ENCODE results near the gene DHX15. TPM values are rescaled to one million over a fixed set of nuclear protein-coding genes. Genes with fewer than 3 reads are reported as not detected.

DHX15 gene
- polyA plus RNA-seq, 1 donor, result 142 TPM

GRCh38 chr4:24589448-24589847 is 5.1 kb upstream of the DHX15 start:
- Histone ChIP-seq H3K36me3 (ENCODE audit: control insufficient read depth, insufficient read depth, low read length) (no peaks in the 10 kb centered on the region), H3K27ac (ENCODE audit: low read length) (no peak overlapping the region), H3K4me3 (ENCODE audit: low read length) (no peak overlapping the region), H3K9me3 (ENCODE audit: control insufficient read depth, low read depth, low read length) (no peaks in the 10 kb centered on the region), H3K27me3 (ENCODE audit: control insufficient read depth, insufficient read depth, low read length) (no peaks in the 10 kb centered on the region), H3K4me1 (ENCODE audit: control insufficient read depth, insufficient read depth, low read length) (no peaks in the 10 kb centered on the region)
- DNase-seq, result no peak
- WGBS (ENCODE audit: insufficient coverage, low lambda C conversion rate), result no CpG with 5 or more reads among the region's 2 CpGs

- H3K9me3 ChIP-seq (ENCODE audit: control insufficient read depth, low read depth, low read length), result no peaks in the 10 kb centered on the region
- no peak overlapping the region for H3K27ac ChIP-seq (ENCODE audit: low read length)
- 33% methylated on average over 1 of the region's 7 CpGs for WGBS (ENCODE audit: insufficient coverage, low lambda C conversion rate)
- H3K4me1 ChIP-seq (ENCODE audit: control insufficient read depth, insufficient read depth, low read length), result no peaks in the 10 kb centered on the region
- H3K4me3 ChIP-seq (ENCODE audit: low read length), result no peak overlapping the region
- H3K36me3 ChIP-seq (ENCODE audit: control insufficient read depth, insufficient read depth, low read length), result no peaks in the 10 kb centered on the region
- no peak for DNase-seq
- no peaks in the 10 kb centered on the region for H3K27me3 ChIP-seq (ENCODE audit: control insufficient read depth, insufficient read depth, low read length)
Observed at GRCh38 chr4:24588216-24588954, 4.0 kb upstream of the DHX15 start.

- Histone ChIP-seq H3K4me3 (ENCODE audit: low read length) (peak overlapping the region; percentile 93), H3K9me3 (ENCODE audit: control insufficient read depth, low read depth, low read length) (no peaks in the 10 kb centered on the region), H3K36me3 (ENCODE audit: control insufficient read depth, insufficient read depth, low read length) (peaks cover 6% of the 10 kb centered on the region), H3K27ac (ENCODE audit: low read length) (peak overlapping the region; percentile 97), H3K4me1 (ENCODE audit: control insufficient read depth, insufficient read depth, low read length) (peaks cover 2% of the 10 kb centered on the region), H3K27me3 (ENCODE audit: control insufficient read depth, insufficient read depth, low read length) (no peaks in the 10 kb centered on the region)
- no CpG with 5 or more reads among the region's 51 CpGs for WGBS (ENCODE audit: insufficient coverage, low lambda C conversion rate)
- DNase-seq, result peak; percentile 41 to 73
Observed at GRCh38 chr4:24583451-24584210, 723 bp downstream of the DHX15 start.

- H3K4me1 ChIP-seq (ENCODE audit: control insufficient read depth, insufficient read depth, low read length), result peaks cover 2% of the 10 kb centered on the region
- H3K36me3 ChIP-seq (ENCODE audit: control insufficient read depth, insufficient read depth, low read length), result peaks cover 9% of the 10 kb centered on the region
- no peak overlapping the region for H3K27ac ChIP-seq (ENCODE audit: low read length)
- no peak for DNase-seq
- peak overlapping the region; percentile 93 for H3K4me3 ChIP-seq (ENCODE audit: low read length)
- WGBS (ENCODE audit: insufficient coverage, low lambda C conversion rate), result no CpG with 5 or more reads among the region's 5 CpGs
- H3K27me3 ChIP-seq (ENCODE audit: control insufficient read depth, insufficient read depth, low read length), result no peaks in the 10 kb centered on the region
- no peaks in the 10 kb centered on the region for H3K9me3 ChIP-seq (ENCODE audit: control insufficient read depth, low read depth, low read length)
Observed at GRCh38 chr4:24582235-24582832, 2.0 kb downstream of the DHX15 start.

GRCh38 chr4:24578364-24578763 is 6.0 kb downstream of the DHX15 start:
- H3K27ac ChIP-seq (ENCODE audit: low read length), result no peak overlapping the region
- H3K4me1 ChIP-seq (ENCODE audit: control insufficient read depth, insufficient read depth, low read length), result peaks cover 7% of the 10 kb centered on the region
- no peaks in the 10 kb centered on the region for H3K9me3 ChIP-seq (ENCODE audit: control insufficient read depth, low read depth, low read length)
- no CpG with 5 or more reads among the region's 4 CpGs for WGBS (ENCODE audit: insufficient coverage, low lambda C conversion rate)
- peaks cover 32% of the 10 kb centered on the region for H3K36me3 ChIP-seq (ENCODE audit: control insufficient read depth, insufficient read depth, low read length)
- no peaks in the 10 kb centered on the region for H3K27me3 ChIP-seq (ENCODE audit: control insufficient read depth, insufficient read depth, low read length)
- no peak for DNase-seq
- no peak overlapping the region for H3K4me3 ChIP-seq (ENCODE audit: low read length)

GRCh38 chr4:24576276-24576675 is 8.1 kb downstream of the DHX15 start:
- Histone ChIP-seq H3K4me3 (ENCODE audit: low read length) (no peak overlapping the region), H3K27me3 (ENCODE audit: control insufficient read depth, insufficient read depth, low read length) (no peaks in the 10 kb centered on the region), H3K4me1 (ENCODE audit: control insufficient read depth, insufficient read depth, low read length) (peaks cover 8% of the 10 kb centered on the region), H3K36me3 (ENCODE audit: control insufficient read depth, insufficient read depth, low read length) (peaks cover 39% of the 10 kb centered on the region), H3K9me3 (ENCODE audit: control insufficient read depth, low read depth, low read length) (no peaks in the 10 kb centered on the region), H3K27ac (ENCODE audit: low read length) (no peak overlapping the region)
- 98% methylated on average over 9 of the region's 17 CpGs for WGBS (ENCODE audit: insufficient coverage, low lambda C conversion rate)
- DNase-seq, result no peak

GRCh38 chr4:24574236-24574635 is 10.1 kb downstream of the DHX15 start:
- Histone ChIP-seq H3K36me3 (ENCODE audit: control insufficient read depth, insufficient read depth, low read length) (peaks cover 42% of the 10 kb centered on the region), H3K9me3 (ENCODE audit: control insufficient read depth, low read depth, low read length) (no peaks in the 10 kb centered on the region), H3K4me1 (ENCODE audit: control insufficient read depth, insufficient read depth, low read length) (peaks cover 8% of the 10 kb centered on the region), H3K4me3 (ENCODE audit: low read length) (no peak overlapping the region), H3K27ac (ENCODE audit: low read length) (no peak overlapping the region), H3K27me3 (ENCODE audit: control insufficient read depth, insufficient read depth, low read length) (no peaks in the 10 kb centered on the region)
- peak in 1 of 2 donors; percentile 51 for DNase-seq

- WGBS (ENCODE audit: insufficient coverage, low lambda C conversion rate), result no CpG with 5 or more reads among the region's 2 CpGs
- H3K27me3 ChIP-seq (ENCODE audit: control insufficient read depth, insufficient read depth, low read length), result no peaks in the 10 kb centered on the region
- H3K27ac ChIP-seq (ENCODE audit: low read length), result no peak overlapping the region
- H3K4me1 ChIP-seq (ENCODE audit: control insufficient read depth, insufficient read depth, low read length), result peaks cover 6% of the 10 kb centered on the region
- no peak for DNase-seq
- H3K4me3 ChIP-seq (ENCODE audit: low read length), result no peak overlapping the region
- peaks cover 40% of the 10 kb centered on the region for H3K36me3 ChIP-seq (ENCODE audit: control insufficient read depth, insufficient read depth, low read length)
- no peaks in the 10 kb centered on the region for H3K9me3 ChIP-seq (ENCODE audit: control insufficient read depth, low read depth, low read length)
Observed at GRCh38 chr4:24573582-24573981, 10.8 kb downstream of the DHX15 start.

GRCh38 chr4:24570574-24571236 is 13.6 kb downstream of the DHX15 start:
- H3K9me3 ChIP-seq (ENCODE audit: control insufficient read depth, low read depth, low read length), result no peaks in the 10 kb centered on the region
- no peak overlapping the region for H3K27ac ChIP-seq (ENCODE audit: low read length)
- H3K36me3 ChIP-seq (ENCODE audit: control insufficient read depth, insufficient read depth, low read length), result peaks cover 31% of the 10 kb centered on the region
- H3K4me1 ChIP-seq (ENCODE audit: control insufficient read depth, insufficient read depth, low read length), result peaks cover 6% of the 10 kb centered on the region
- H3K4me3 ChIP-seq (ENCODE audit: low read length), result no peak overlapping the region
- DNase-seq, result no peak
- 100% methylated on average over 1 of the region's 5 CpGs for WGBS (ENCODE audit: insufficient coverage, low lambda C conversion rate)
- H3K27me3 ChIP-seq (ENCODE audit: control insufficient read depth, insufficient read depth, low read length), result no peaks in the 10 kb centered on the region

- H3K4me3 ChIP-seq (ENCODE audit: low read length), result no peak overlapping the region
- peaks cover 27% of the 10 kb centered on the region for H3K36me3 ChIP-seq (ENCODE audit: control insufficient read depth, insufficient read depth, low read length)
- H3K4me1 ChIP-seq (ENCODE audit: control insufficient read depth, insufficient read depth, low read length), result peaks cover 6% of the 10 kb centered on the region
- H3K27ac ChIP-seq (ENCODE audit: low read length), result no peak overlapping the region
- no peak for DNase-seq
- 44% methylated on average over 1 of the region's 1 CpG for WGBS (ENCODE audit: insufficient coverage, low lambda C conversion rate)
- no peaks in the 10 kb centered on the region for H3K27me3 ChIP-seq (ENCODE audit: control insufficient read depth, insufficient read depth, low read length)
- H3K9me3 ChIP-seq (ENCODE audit: control insufficient read depth, low read depth, low read length), result no peaks in the 10 kb centered on the region
Observed at GRCh38 chr4:24570172-24570571, 14.2 kb downstream of the DHX15 start.
